ENCODE data around the gene CAT.
"Not testable (repeated sequence)": the region's sequence is repeated elsewhere in the genome, so short reads cannot be mapped to it uniquely, and the experiment has no call there.

The CAT gene

GRCh38 chr11:34438529-34439507 is at the start of gene CAT:
CAT (plus strand) TSS chr11:34438934; CDS start chr11:34439014, 80 bp downstream.
- DNase-seq (ENCODE audit: low read depth): peak; percentile 96

- no peak for DNase-seq (ENCODE audit: low read depth)
Observed at GRCh38 chr11:34394771-34395300, 43.9 kb upstream of the CAT start.

DNA sequence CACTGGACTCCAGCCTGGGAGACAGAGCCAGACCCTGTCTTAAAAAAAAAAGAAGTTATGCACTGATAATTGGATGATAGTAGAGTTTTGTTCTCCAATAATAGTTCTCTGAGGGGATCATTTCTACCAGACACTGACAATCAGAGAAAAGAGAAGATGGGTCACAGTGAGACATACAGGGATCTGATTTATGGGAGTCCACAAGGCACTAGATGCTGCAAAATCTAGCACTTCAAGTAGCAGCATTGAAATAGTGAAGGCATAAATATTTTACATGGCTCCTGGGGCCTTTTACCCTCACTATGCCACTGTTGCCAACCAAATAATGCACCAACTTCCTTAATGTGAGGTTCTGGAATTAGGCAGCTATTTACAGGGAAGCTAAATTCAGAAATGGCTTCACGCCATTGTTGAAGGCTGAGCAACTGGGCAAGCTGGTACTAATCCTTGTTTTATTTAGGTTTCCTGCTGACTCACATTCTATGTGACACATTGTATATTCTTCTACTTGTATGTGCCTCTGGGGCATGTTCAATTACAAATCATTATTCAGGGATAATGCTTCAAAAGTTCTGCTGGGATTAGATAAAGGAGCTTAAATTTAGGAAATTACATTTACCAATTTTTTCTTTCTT is 42.7 kb upstream of the CAT start:
- peak; percentile 18 for DNase-seq (ENCODE audit: low read depth)

GRCh38 chr11:34397120-34397519 is 41.6 kb upstream of the CAT start:
- DNase-seq (ENCODE audit: low read depth): no peak

DNA sequence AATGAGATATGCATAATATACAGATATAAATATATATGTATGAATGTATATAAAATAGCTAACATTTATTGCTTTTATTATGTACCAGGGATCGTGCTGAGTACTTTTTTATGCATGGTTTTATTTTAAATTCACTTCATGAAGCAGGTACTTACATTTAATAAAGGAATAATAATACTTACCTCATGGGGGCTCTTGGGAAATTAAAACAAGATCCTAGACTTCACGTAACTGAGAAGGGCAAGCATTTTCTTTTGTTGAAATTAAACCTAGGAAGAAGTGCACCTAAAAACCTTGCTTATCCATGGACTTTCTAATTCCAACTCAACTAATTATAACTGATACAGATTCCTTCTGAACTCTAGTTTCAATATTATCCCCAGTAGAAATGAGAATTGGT is 40.9 kb upstream of the CAT start:
- DNase-seq (ENCODE audit: low read depth): no peak

DNA sequence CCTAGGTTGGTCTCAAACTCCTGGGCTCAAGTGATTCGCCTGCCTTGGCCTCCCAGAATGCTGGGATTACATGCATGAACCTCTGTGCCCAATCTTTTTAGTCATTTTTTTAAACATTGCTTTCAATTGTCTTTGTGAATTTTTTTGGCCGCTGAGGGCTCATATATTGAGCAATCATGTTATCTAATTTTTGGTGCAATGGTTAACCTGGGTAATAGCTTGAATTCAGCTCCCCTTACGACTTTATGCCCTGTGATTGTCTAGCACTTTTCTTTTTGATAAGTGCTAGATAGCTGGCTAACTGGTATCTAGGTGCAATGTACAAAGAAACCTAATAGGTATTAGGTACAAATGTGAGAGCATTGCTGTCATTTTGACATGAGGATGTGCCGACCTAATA is 35.3 kb upstream of the CAT start:
- no peak for DNase-seq (ENCODE audit: low read depth)

GRCh38 chr11:34404280-34404679 is 34.5 kb upstream of the CAT start:
- DNase-seq (ENCODE audit: low read depth): no peak

DNA sequence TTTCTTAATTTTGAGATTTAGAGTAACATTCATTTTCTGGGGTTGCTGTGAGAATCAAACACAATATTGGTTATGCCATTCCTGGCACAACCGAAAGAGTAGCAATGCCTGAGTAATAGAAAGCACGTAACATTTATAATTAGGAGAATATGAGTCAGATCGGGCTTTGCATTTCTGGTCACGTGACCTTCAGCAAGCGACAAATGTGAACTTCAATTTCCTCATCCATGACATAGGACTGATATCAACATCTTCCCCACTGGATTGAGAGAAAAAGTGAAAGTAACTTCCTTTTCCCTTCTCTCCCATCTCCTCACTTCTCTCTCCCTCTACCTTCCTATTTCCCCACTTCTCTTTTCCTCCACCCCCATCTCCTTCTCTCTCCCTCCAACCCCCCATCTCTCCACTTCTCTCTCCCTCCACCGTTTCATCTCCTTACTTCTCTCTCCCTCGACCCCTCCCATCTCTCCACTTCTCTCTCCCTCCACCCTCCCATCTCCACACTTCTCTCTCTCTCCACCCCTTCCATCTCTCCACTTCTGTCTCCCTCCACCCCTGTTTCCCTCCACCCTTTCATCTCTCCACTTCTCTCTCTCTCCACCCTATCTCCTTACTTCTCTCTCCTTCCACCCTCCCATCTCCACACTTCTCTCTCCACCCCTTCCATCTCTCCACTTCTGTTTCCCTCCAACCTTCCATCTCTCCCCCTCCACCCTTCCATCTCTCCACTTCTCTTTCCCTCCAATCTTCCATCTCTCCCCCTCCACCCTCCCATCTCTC is 33.5 kb upstream of the CAT start:
- peak; percentile 49 for DNase-seq (ENCODE audit: low read depth)

- DNase-seq (ENCODE audit: low read depth): no peak
Observed at GRCh38 chr11:34406413-34406812, 32.3 kb upstream of the CAT start.

- DNase-seq (ENCODE audit: low read depth): no peak
Observed at GRCh38 chr11:34407121-34407813, 31.5 kb upstream of the CAT start.

DNA sequence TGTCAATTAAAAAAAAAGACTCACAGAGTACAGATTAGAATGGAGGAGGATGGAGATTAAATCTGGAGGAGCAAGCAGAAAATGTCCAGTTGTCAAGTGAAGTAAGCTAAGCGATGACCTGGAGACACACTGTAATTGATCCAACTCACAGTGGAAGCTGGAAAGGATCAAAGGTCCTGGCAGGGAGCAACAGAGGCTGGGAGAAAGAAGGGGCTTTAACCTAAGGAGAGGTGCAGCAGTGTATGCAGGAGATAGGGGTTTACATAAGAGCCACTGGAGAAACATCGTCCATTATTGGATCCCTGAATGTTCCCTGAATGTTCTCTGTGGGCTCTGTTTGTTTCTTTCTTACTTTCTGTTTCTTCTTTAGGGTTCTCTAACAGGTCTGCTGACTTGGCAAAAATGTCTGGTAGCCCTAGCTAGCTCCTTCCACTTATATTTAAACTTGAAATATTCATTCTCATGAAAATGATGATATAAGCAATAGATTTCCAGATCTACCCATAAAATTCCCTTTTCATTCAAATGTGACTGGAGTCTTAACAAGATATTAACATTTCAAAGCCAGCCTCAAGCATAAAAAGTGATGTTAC is 30.1 kb upstream of the CAT start:
- no peak for DNase-seq (ENCODE audit: low read depth)

DNA sequence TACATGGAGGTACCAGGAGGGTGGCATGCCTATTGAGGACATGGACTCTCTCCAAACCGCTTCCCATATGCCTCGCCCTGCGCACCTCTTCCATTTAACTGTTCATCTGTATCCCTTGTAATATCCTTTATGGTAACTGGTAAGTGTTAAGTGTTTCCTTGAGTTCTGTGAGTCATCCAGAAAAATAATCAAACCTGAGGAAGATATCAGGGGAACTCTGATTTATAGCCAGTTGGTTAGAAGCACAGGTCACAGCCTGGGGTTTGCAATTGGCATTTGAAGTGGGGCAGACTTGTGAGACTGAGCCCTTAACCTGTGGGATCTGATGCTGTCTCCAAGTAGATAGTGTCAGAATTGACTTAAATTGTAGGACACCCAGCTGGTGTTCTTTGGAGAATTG is 27.6 kb upstream of the CAT start:
- DNase-seq (ENCODE audit: low read depth): no peak

DNA sequence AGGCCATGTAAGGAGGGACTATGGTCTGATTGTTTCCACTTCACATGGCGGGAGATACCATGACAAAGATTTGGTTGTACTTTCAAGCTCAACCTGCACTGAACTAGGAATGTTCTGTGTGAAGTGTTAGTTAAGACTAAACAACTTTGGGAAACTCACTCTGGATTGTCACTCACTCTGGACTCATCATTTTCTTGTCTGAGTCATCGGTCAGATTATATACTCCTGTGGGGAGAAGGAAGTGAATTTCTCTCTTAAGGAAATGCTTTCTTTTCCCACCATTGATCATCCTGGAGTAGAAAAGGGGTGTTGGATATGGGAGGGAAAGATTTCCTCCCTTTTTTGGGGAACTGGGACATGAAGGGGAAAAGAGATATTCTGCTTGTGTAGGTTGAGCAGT is 26.9 kb upstream of the CAT start:
- no peak for DNase-seq (ENCODE audit: low read depth)

DNA sequence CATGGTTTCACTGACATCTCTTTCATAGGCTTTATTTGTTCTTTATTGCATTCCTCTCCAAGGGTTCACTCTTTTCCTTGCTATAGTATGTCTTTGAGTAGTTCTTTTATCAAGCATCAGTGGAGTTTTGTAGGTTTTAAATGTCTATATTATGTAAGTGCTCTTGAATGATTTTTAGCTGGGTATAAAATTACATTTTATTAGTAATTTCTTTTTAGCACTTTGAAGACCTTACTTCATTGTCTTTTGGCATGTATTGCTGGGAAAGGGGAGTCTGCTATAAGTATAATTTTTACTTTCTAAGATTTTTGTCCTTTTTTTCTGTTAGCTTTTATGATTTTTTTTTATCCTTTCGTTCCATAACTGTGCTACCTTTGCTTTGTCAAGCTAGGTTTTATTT is 25.5 kb upstream of the CAT start:
- no peak for DNase-seq (ENCODE audit: low read depth)

DNA sequence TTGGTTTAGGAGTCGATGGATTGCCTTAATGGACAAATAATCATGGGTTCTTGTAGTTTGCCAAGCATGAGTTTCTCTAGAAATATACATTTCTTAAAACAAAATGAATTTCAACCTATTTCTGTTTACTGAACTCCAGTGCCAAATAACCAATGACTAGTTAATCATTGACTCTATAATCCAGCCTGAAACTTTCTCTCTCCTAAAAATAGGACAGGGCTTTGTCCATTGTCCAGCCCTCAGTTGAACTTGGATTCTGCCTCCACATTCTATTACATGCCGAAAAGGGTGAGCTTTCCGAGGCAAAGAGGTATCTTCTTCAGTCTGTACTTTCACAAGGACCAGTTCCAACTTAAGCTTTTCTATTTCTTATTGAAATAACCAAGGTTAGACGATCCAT is 23.2 kb upstream of the CAT start:
- no peak for DNase-seq (ENCODE audit: low read depth)

DNA sequence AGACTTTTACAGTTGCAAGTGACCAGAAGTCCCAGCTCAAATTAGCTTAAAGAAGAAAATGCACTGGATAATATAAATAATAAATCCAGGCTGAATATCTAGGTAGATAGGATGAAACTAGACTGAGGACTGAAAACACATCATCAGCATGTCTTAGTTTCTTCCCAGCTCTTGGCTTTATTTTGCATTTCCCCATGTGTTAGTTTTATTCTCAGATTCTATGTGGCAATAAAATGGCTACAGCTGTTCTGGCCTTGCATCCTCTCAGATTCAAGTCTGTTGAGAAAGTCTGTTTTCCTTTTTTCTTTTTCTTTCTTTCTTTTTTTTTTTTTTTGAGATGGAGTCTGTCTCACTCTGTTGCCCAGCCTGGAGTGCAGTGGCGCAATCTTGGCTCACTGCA is 22.6 kb upstream of the CAT start:
- no peak for DNase-seq (ENCODE audit: low read depth)

- DNase-seq (ENCODE audit: low read depth): no peak
Observed at GRCh38 chr11:34416766-34417165, 22.0 kb upstream of the CAT start.

DNA sequence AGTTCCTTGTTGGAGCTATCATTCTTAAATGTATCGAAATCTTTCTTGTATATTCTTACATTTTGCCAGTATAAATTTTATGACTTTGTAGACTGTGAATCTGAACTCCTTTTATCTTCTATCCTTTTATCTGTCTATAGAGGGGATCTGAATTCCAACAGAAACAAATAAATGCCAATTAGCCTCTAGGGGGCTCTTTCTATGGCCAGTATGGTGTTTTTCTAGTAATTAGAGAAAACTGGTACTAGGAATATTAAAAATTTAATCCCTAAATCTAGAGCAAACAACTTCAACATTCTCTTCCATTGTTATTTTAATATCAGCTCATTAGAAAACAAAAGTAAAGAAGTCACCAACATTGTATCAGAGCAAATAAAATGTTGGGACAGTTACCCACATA is 21.5 kb upstream of the CAT start:
- no peak for DNase-seq (ENCODE audit: low read depth)

DNA sequence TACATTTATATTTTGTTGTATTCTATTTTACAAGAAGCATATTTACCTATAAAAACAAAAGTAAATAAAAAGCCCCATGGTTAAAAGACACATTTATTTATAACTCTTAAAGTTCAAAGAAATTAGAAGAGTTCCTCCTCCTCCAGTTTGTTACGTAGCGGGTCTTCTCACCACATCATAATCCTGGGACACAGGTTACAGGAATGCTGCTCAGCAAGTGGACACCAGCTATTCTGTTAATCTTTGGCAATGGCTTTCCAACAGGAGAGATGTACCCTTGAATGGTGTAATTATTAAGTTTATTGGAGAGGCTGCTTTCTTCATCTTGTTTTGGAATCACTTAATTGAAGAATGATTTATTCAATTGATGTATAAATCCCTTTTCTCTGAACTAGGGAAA is 19.6 kb upstream of the CAT start:
- DNase-seq (ENCODE audit: low read depth): no peak

DNA sequence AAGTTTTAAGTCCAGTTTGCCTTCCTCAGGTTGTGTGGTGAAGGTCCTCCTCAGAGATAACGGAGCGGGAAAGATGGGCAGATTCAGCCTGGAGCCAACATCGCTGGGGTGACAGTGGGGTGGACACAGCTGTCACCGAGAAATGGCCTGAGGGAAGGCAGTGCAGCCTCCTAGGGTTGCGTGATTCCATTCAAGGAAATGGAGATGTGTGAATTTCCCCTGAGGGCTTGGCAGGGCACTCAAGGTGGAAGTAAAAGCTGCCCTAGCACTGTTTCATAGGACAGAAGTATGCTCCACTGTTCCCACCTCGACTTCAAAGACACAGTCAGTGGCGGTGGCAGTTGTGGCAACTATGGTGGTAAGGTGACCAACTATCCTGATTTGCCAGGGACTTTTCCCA is 15.4 kb upstream of the CAT start:
- no peak for DNase-seq (ENCODE audit: low read depth)

- DNase-seq (ENCODE audit: low read depth): not testable (repeated sequence)
Observed at GRCh38 chr11:34424826-34425225, 13.9 kb upstream of the CAT start.

All from stromal cell of bone marrow (primary cell).